Measurements from ENCODE around the gene E2F1. TPM values are rescaled to one million over a fixed set of nuclear protein-coding genes. Genes with fewer than 3 reads are reported as not detected.

E2F1 gene
- total RNA-seq, 1 donor from 2014 or later = 66.0 TPM

DNA sequence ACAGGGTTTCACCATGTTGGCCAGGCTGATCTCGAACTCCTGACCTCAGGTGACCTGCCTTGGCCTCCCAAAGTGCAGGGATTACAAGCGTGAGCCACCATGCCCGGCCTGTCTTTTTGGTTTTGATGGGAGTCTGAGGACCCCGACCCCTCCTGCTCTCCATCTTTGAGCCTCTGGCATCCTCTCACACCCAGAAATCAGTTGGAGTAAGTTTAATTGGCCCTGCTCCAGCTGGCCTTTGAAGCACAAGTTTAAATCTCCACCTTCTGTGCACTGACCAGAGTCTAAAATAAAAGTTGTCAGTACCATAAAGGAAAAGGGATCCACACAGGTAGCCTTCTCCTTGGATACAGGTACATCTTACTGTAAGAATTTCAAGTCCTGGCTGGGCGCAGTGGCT is 40.0 kb downstream of the E2F1 start:
- peaks cover 15% of the 10 kb centered on the region for H3K27me3 Mint-ChIP-seq (ENCODE audit: unreplicated experiment)
- TF ChIP-seq, protein P1, sequence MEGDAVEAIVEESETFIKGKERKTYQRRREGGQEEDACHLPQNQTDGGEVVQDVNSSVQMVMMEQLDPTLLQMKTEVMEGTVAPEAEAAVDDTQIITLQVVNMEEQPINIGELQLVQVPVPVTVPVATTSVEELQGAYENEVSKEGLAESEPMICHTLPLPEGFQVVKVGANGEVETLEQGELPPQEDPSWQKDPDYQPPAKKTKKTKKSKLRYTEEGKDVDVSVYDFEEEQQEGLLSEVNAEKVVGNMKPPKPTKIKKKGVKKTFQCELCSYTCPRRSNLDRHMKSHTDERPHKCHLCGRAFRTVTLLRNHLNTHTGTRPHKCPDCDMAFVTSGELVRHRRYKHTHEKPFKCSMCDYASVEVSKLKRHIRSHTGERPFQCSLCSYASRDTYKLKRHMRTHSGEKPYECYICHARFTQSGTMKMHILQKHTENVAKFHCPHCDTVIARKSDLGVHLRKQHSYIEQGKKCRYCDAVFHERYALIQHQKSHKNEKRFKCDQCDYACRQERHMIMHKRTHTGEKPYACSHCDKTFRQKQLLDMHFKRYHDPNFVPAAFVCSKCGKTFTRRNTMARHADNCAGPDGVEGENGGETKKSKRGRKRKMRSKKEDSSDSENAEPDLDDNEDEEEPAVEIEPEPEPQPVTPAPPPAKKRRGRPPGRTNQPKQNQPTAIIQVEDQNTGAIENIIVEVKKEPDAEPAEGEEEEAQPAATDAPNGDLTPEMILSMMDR (IDR thresholded peaks at IDR 0.05; ENCODE audit: partially characterized antibody, unreplicated experiment) = no peak
- H3K27ac Mint-ChIP-seq (ENCODE audit: unreplicated experiment) = no peak overlapping the region
- H3K36me3 Mint-ChIP-seq (ENCODE audit: unreplicated experiment) = no peaks in the 10 kb centered on the region
- H3K4me3 Mint-ChIP-seq (ENCODE audit: unreplicated experiment) = no peak overlapping the region
- DNase-seq = no peak
- peaks cover 48% of the 10 kb centered on the region for H3K4me1 Mint-ChIP-seq (ENCODE audit: low read depth, unreplicated experiment)
- peaks cover 25% of the 10 kb centered on the region for H3K9me3 Mint-ChIP-seq (ENCODE audit: unreplicated experiment)

GRCh38 chr20:33645396-33645795 is 40.8 kb downstream of the E2F1 start:
- no peak for DNase-seq
- Mint-ChIP-seq H3K9me3 (ENCODE audit: unreplicated experiment) (peaks cover 22% of the 10 kb centered on the region), H3K4me1 (ENCODE audit: low read depth, unreplicated experiment) (peaks cover 42% of the 10 kb centered on the region), H3K4me3 (ENCODE audit: unreplicated experiment) (no peak overlapping the region), H3K27me3 (ENCODE audit: unreplicated experiment) (peaks cover 11% of the 10 kb centered on the region), H3K36me3 (ENCODE audit: unreplicated experiment) (no peaks in the 10 kb centered on the region), H3K27ac (ENCODE audit: unreplicated experiment) (peak overlapping the region; percentile 39)
- TF ChIP-seq, protein P1 (IDR thresholded peaks at IDR 0.05; ENCODE audit: partially characterized antibody, unreplicated experiment) = no peak

DNA sequence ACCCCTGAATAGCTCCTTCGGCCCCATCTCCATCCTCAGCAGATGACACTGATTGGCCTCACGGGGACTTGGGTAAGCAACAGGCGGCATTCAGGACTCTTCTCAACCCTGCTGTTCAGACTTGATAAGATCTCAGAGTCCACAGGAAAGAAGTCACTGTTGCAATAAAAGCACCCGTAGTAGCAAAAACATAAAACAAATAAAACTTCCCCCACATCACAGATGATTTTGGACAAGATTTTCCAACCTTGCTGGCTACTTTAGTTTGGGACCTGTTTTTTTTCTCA is 41.2 kb downstream of the E2F1 start:
- TF ChIP-seq, protein P1 (IDR thresholded peaks at IDR 0.05; ENCODE audit: partially characterized antibody, unreplicated experiment) = no peak
- no peak for DNase-seq
- Mint-ChIP-seq H3K36me3 (ENCODE audit: unreplicated experiment) (peaks cover 2% of the 10 kb centered on the region), H3K4me3 (ENCODE audit: unreplicated experiment) (no peak overlapping the region), H3K9me3 (ENCODE audit: unreplicated experiment) (peaks cover 23% of the 10 kb centered on the region), H3K27me3 (ENCODE audit: unreplicated experiment) (peaks cover 13% of the 10 kb centered on the region), H3K27ac (ENCODE audit: unreplicated experiment) (peak overlapping the region; percentile 39), H3K4me1 (ENCODE audit: low read depth, unreplicated experiment) (peaks cover 41% of the 10 kb centered on the region)

GRCh38 chr20:33644313-33645071 is 41.7 kb downstream of the E2F1 start:
- TF ChIP-seq, protein P1 (IDR thresholded peaks at IDR 0.05; ENCODE audit: partially characterized antibody, unreplicated experiment) = no peak
- Mint-ChIP-seq H3K4me3 (ENCODE audit: unreplicated experiment) (no peak overlapping the region), H3K27me3 (ENCODE audit: unreplicated experiment) (peaks cover 13% of the 10 kb centered on the region), H3K4me1 (ENCODE audit: low read depth, unreplicated experiment) (peaks cover 39% of the 10 kb centered on the region), H3K36me3 (ENCODE audit: unreplicated experiment) (peaks cover 6% of the 10 kb centered on the region), H3K27ac (ENCODE audit: unreplicated experiment) (no peak overlapping the region), H3K9me3 (ENCODE audit: unreplicated experiment) (peaks cover 25% of the 10 kb centered on the region)
- DNase-seq = no peak

DNA sequence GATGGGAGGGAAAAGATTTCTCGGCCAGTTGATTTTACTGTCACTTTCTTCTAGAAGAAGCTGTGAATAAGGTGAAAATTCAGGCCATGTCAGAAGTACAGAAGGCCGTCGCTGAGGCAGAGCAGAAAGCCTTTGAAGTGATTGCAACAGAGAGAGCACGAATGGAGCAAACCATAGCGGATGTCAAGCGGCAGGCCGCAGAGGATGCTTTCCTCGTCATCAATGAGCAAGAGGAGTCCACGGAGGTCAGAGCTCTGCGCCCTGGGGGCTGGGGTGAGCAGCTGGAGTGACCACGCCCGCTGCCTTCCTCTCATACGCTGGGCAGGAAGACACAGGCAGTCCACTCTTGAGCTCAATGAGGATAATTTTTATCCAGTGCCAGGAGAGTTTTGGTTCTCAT is 45.9 kb downstream of the E2F1 start:
- peak overlapping the region; percentile 28 for H3K4me3 Mint-ChIP-seq (ENCODE audit: unreplicated experiment)
- peaks cover 9% of the 10 kb centered on the region for H3K36me3 Mint-ChIP-seq (ENCODE audit: unreplicated experiment)

More for the DNA sequence above, 45.9 kb downstream of the E2F1 start:
- Mint-ChIP-seq H3K27ac (ENCODE audit: unreplicated experiment) (peak overlapping the region; percentile 86), H3K4me1 (ENCODE audit: low read depth, unreplicated experiment) (peaks cover 18% of the 10 kb centered on the region), H3K9me3 (ENCODE audit: unreplicated experiment) (peaks cover 9% of the 10 kb centered on the region), H3K27me3 (ENCODE audit: unreplicated experiment) (peaks cover 7% of the 10 kb centered on the region)
- no peak for DNase-seq
- TF ChIP-seq, protein P1 (IDR thresholded peaks at IDR 0.05; ENCODE audit: partially characterized antibody, unreplicated experiment) = no peak

Measured in glutamatergic neuron (in vitro differentiated cells).